NCI-H2227 (cell line): ENCODE measurements around the gene BAAT.
"Not testable (repeated sequence)": the region's sequence is repeated elsewhere in the genome, so short reads cannot be mapped to it uniquely, and the experiment has no call there.

Experiments
- DNase-seq: peaks from one replicate; lab custom pipeline; 2025; ENCODE audit not compliant: unreplicated experiment; lab: John Stamatoyannopoulos, UW

The BAAT gene

DNA sequence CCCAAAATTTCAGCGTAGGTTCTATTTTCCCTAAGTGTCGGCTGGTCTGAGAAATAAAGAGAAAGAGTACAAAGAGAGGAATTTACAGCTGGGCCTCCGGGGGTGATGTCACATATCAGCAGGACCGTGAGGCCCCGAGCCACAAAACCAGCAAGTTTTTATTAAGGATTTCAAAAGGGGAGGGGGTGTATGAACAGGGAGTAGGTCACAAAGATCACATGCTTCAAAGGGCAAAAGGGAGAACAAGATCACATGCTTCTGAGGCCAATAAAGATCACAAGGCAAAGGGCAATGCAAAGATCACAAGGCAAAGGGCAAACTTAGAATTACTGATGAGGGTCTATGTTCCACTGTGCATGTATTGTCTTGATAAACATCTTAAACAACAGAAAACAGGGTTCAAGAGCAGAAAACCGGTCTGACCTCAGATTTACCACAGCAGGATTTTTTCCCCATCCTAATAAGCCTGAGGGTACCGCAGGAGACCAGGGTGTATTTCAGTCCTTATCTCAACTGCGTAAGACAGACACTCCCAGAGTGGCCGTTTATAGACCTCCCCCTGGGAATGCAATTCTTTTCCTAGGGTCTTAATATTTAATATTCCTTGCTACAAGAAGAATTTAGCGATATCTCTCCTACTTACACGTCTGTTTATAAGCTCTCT is at the start of gene BAAT:
BAAT (minus strand) TSS at position 134 of the 664 bp plus-strand sequence. CDS start 13,602 bp downstream, outside the sequence.
- DNase-seq, result not testable (repeated sequence)

DNA sequence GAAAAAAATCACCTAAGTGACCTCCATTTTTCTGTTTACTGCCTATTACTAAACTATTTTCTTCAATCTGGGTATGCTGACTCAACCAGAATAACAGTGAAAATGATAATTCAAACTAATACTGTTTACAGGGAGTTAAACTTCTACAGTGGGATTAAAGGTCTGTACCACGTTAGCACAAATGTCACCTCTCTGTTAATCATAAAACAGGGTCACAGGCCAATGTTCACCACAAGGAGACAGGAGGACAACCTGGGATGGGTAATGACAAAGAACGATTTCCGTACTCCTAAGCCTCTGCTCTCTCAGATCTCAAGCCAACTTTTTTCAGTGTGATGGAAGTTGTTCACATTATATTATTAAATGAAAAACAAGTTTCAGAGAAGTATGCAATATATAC is 48.4 kb upstream of the BAAT start:
- no peak for DNase-seq

DNA sequence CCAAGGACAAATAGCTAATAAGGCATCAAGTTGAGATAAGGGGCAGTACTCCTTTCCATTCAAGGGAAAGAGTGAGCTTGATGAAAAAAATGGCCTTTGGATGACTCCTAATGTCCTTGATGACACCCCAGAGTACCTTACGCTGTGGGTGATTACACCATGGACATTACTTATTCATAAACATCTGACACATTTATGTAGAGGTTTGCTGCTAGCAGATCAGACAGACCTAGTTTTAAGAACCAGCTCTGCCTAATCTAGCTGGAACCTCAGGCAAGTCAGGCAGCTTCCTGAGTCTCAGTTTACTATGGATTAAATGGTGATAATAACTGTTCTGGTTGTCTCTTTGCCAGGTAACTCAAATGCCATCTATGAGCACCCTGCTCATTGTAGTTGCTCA is 47.9 kb upstream of the BAAT start:
- no peak for DNase-seq

DNA sequence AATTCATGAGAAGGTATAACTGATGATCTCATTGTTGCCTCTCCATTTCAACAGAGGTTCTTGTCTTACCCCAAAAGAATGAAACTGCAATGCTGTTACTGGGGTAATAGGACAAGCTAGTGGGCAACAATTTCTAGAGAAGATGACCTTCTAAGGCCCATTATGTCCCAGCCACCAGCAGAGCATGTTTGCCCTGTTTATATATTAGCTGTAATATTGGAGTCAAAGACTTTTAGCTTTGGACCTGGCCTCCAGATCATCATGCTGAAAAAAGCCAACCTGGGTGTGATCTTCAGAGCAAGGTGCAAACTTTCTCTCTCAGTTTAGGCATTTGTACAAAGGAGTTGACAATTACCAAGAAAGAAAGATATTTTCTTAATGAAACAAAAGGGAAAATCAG is 47.4 kb upstream of the BAAT start:
- no peak for DNase-seq

DNA sequence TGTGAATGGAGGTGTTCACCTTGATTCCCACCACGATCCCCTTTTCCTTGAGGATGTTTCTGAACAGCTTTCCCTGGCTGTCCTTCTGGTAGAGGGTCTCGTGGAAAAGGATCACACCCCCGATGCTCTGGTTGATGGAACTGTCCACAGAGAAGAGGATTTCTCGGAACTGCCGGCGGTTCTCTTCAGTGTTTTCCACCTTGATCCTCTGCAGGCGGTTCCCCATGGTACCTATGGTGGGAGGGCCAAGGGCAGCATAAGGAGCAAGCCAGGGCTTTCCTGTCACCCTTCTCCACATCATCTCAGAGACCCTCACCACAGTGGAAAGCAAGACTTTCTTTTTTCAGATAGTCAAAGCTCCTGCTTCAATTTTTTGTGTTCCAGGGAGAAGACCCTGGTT is 44.9 kb upstream of the BAAT start:
- DNase-seq, result no peak

DNA sequence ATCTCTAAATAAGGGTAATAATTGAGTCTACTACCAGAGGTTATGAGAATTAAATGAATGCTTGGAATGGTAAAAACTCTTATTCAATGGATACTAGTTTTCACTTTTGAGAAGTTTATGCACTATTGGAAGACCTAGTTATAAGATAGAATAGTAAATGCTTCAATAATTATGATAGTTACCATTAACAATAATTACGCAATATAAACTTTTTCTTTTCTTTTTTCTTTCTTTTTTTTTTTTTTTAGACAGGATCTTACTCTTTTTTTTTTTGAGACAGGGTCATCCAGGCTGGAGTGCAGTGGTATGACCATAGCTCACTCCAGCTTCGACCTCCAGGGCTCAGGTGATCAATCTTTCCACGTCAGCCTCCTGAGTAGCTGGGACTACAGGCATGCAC is 44.1 kb upstream of the BAAT start:
- no peak for DNase-seq

DNA sequence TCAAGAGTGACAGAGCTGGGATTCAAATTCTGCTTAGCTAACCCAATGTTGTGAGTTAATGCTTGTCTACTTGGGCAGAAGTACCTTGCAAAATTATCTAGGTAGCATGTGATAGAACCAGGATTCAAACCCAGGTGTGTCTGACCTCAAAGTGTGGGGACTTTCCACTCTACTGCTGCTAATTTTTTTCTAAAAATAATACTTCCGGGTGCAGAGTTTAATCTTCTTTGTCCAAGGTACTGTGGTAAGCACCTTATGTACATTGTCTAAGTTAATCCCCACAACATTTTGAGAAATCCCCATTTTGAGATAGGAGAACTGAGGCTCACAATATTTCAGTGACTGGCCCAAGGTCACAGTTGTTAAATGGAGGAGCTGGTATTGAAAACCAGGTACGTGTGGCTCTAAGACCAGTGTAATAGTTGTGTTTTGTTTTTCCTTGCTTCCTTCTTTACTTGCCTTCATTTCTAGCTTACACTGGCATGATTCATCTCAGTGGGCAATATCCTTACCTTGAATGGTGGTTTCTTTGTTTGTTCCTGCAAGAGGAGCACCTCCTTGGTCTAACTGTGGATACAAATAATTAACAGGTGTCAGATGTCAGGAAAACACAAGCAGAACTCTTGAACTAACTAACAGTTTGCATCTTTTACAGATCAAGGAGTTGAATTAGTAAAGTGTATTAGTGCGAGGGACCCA is 43.3 kb upstream of the BAAT start:
- no peak for DNase-seq

DNA sequence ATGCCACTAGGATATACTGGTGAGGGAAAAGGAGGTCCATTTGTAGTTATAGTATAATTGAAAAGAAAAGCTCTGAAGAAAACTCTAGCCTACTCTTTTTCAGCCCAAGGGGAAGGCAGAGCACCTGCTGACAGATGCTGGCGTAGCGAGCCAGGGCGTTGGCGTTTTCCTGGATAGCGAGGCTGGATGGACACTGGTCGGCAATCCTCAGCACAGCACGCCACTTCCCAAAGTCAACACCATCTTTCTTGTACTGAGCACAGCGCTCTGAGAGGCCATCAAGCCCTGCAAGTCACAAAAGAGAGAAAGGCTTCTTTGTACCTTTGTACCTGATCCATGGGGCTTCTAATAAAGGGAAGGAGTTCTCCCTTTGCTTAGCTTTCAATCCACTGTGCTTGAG is 42.6 kb upstream of the BAAT start:
- no peak for DNase-seq

DNA sequence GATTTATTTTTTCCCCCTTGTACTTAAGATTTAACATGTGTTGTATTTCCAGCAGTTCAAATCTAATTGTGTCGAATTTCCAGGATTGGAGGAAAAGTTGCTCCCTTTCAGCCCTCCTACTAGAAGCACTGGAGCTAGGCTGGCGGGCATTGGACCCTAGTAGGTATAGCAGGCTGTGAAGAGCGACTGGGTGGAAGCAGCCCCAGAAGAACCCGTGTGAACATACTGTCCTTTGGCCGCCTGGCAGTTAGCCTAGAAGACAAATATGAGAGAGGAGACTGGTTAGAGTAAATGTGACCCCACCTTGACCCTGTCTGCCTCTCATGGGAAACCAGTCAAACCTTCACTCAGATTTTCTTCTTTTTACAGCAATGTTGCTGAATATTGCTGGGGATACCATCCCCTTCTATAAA is 36.9 kb upstream of the BAAT start:
- DNase-seq, result no peak

DNA sequence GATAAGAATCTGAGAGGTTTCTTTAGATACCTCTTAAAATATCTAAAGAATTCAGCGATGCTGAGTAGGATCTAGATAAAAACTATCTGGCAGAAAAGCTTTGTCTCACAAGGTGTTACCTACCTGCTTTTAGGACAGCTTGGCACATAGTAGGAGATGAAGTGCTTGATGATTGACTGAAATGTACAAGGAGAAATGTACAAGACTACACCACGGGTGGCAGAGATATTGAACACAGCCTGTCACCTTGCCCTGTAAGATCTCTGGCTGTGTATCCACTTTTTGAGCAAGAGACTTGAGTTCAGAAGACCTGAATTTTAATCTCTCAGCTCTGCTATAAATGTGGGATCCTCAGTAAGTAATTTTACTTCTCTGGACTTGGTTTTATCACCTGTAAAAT is 35.1 kb upstream of the BAAT start:
- DNase-seq, result no peak

DNA sequence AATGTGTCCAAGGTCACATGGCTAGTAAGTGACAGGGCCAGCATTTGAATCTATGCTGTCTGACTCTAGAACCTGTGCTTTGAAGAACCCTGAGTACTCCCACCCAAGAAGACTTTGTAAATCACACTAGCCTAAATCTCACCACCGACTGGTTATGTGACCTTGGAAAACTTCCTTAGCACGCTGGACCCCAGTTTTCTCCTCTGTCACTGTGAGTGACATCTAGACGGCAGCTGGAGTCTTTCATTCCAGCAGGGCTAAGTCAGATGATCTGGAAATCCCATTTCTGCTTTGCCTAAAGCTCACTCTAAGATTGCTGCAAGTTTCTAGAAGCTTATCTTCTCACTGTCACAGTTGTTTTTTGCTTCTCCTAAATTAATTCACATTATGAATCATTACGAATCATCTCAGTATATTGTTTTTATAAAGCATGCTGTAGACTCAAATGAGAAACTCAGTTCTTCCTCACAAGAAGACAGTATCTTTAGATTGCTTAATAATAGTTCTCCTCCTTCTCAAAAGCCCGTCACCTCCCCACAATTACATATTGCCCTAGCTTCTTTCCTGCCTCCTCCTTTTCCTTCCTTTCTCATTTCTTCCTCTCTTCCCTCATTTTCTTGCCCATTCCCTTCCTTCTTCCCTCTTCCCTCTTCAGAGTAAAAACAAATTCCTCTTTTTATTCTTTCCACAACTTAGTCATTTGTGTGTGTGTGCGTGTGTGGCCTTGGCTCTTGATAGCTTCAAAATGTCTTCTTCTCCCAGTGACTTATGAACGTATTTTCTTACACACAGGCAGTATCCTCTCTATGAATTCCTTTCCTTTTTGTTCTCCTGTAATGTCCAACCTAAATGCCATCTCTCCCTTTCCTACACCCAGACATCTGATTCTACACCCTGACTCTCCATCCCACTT is 34.0 kb upstream of the BAAT start:
- DNase-seq, result no peak

DNA sequence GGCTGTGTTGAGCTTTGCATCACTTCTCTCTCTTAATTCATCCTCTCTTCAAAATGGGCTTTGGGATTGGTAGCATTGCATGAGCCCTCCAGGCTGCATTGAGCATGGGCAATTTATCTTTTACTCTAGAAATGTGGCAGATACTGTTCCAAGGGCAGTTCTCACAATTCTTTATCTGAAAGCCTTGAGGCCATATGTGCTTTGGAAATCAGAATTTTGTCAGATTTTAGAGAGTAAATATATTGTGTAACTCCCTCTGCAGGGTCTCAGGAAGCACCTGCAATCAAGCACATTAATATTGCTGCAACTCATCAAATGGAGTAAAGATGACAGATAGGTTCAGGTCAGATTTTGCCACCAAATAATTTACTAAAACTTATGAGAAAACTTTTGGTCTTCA is 33.2 kb upstream of the BAAT start:
- no peak for DNase-seq

DNA sequence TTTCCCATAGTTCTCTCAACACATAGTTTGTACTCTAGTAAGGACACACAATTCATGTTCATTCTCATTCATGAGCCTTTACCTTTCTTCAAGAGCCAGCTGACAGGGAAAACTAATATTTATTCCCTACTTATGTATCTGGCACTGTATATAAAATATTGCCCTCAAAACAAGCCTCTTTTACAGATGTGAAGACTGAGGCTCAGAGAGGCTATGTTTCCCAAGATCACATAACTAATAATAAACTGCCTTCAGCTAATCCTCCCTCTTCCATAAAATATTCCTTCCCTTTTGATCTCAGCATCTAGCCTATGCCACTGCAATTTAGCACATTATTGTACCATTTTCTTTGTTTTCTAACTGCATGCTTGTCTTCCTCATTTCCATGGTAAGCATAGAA is 32.6 kb upstream of the BAAT start:
- DNase-seq, result no peak

DNA sequence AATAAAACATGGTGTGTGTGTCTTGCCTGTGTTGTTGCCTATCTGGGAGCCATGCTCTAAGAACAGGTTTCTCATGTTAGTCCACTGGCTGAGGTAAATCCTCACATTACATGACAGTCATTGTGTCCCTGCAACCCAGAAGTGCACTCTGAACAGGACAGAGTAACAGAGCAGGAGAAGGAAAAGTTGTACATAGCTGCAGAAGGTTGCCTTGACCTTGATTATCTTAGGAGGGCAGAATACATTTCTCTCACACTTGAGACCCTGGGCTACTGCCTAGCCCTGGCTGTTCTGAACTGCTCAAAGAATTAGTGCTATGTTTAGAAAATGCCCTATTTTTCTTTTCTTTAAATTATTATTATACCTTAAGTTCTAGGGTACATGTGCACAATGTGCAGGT is 30.8 kb upstream of the BAAT start:
- DNase-seq, result no peak

DNA sequence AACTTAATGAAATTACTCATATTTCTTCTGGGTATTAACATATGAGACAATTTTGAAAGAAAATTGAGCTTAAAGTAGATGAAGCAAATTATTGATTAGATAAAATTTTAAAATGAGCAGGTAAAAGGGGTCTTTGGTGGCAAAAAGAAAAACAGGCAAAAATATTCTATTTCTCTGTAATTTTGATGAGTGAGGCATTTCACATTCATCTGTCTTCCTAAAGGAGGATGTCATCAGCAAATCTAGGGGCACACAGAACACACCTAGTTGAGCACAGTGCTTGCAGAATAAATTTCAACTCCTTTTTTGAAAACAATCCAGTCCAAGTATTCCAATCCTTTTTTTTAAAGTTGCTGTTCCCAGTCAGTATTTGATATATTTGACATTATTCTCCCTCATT is 30.0 kb upstream of the BAAT start:
- DNase-seq, result no peak

DNA sequence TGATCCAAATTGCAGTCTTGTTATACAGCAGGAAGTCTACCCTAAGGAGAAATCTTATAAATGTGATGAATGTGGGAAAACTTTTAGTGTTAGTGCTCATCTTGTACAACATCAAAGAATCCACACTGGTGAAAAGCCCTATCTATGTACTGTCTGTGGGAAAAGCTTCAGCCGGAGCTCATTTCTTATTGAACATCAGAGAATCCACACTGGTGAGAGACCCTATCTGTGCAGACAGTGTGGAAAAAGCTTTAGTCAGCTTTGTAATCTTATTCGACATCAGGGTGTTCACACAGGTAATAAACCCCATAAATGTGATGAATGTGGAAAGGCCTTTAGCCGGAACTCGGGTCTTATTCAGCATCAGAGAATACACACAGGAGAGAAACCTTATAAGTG is 24.3 kb upstream of the BAAT start:
- no peak for DNase-seq

DNA sequence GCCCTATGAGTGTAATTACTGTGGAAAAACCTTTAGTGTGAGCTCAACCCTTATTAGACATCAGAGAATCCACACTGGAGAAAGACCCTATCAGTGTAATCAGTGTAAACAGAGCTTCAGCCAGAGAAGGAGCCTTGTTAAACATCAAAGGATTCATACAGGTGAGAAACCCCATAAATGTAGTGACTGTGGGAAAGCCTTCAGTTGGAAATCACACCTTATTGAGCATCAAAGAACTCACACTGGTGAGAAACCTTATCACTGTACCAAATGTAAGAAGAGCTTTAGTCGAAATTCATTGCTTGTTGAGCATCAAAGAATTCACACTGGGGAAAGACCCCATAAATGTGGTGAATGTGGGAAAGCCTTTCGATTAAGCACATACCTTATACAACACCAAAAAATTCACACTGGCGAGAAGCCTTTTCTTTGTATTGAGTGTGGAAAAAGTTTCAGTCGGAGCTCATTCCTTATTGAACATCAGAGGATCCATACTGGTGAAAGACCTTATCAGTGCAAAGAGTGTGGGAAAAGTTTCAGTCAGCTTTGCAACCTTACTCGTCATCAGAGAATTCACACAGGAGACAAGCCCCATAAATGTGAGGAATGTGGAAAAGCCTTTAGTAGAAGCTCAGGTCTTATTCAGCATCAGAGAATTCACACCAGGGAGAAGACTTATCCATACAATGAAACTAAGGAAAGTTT is 23.7 kb upstream of the BAAT start:
- DNase-seq, result no peak

DNA sequence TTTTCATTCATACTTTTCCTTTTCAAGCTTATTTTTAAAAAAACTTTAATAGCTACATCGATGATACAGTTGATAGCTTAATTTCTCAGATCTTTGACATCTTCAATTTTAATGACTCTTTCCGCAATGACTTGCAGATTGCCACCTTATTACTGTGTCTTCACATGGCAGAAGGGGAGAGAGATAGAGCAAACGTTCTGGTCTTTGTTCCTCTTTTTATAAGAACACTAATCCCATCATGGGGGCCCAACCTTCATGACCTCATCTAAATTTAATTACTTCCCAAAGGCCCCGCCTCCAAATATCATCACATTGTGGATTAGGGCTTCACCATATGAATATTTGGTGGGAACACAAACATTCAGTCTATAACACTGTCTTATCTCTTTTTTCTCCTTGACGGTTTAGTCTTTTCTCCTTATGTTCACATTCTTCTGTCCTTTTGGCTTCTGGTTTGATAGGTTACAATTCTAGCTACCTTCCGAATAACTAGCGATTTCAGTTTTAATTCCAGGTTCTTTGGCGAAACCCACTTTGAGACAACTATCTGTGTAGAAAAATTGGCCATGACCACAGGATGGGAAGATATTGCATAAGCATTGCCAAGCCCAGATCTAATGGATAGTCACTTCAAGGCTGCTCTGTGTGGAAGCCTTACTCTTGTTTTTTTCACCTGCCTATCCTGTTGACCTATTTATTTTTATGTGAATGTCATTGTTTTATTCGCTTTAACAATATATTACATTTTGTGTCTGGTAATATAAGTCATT is 18.9 kb upstream of the BAAT start:
- no peak for DNase-seq

DNA sequence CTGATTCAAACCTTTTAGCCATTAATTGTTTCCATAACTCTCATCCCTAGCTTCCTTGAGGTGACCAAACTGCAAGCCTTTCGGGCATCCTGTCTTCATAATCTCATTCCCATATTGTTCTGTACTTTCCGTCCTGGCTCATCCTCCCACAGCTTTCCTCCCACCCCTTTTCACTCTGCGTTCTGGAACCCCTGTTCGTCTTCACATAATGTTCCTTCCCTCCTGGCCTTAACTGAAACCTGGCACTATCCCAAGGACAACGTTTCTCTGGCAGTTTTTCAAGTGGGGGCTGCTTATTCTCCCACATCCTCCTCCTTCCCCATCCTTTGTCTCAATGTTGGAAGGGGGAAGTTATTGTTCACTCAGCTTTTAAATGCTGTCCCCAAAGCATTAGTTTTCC is 15.3 kb upstream of the BAAT start:
- no peak for DNase-seq

DNA sequence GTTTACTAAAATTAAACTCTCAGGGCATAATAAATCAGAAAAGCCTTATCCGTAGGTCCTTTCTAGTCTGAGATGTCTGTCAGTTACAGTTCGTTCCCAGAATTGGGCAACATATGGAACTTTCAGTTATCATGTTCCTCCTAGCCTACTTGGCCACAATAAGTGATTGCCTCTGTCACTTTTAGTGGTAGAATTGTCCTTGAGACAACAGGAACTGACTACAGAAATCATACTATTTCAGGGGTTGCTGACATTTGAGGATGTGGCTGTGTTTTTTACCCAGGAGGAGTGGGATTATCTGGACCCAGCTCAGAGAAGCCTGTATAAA is 14.8 kb upstream of the BAAT start:
- DNase-seq, result no peak
